Cerebellar nuclear complex (tissue), 1 donor: ENCODE data around the gene DUSP22.
"Not testable (repeated sequence)": the region's sequence is repeated elsewhere in the genome, so short reads cannot be mapped to it uniquely, and the experiment has no call there.

ENCODE experiments used
- DNase-seq, 2 experiments: peaks; one replicate each; lab custom pipeline; 2025; lab: John Stamatoyannopoulos, UW

The DUSP22 gene

GRCh38 chr6:365835-366234 is 73.5 kb downstream of the DUSP22 start:
- no peak for DNase-seq

- no peak for DNase-seq
Observed at GRCh38 chr6:366389-367297, 74.4 kb downstream of the DUSP22 start.

GRCh38 chr6:367298-367794 is 75.1 kb downstream of the DUSP22 start:
- no peak for DNase-seq

- DNase-seq: no peak
Observed at GRCh38 chr6:367891-368630, 75.8 kb downstream of the DUSP22 start.

- DNase-seq: no peak
Observed at GRCh38 chr6:369559-370431, 77.5 kb downstream of the DUSP22 start.

GRCh38 chr6:370555-370954 is 78.3 kb downstream of the DUSP22 start:
- no peak for DNase-seq

GRCh38 chr6:371851-372250 is 79.6 kb downstream of the DUSP22 start:
- DNase-seq: not testable (repeated sequence)

GRCh38 chr6:372336-372911 is 80.1 kb downstream of the DUSP22 start:
- no peak for DNase-seq

- no peak for DNase-seq
Observed at GRCh38 chr6:373031-373430, 80.7 kb downstream of the DUSP22 start.

- DNase-seq: no peak
Observed at GRCh38 chr6:373773-374724, 81.8 kb downstream of the DUSP22 start.

- no peak for DNase-seq
Observed at GRCh38 chr6:374956-375355, 82.7 kb downstream of the DUSP22 start.

- DNase-seq: no peak
Observed at GRCh38 chr6:376827-377640, 84.7 kb downstream of the DUSP22 start.

GRCh38 chr6:377641-378020 is 85.3 kb downstream of the DUSP22 start:
- DNase-seq: not testable (repeated sequence)

GRCh38 chr6:378090-378957 is 86.0 kb downstream of the DUSP22 start:
- no peak for DNase-seq

- DNase-seq: no peak
Observed at GRCh38 chr6:378958-379409, 86.7 kb downstream of the DUSP22 start.

- no peak for DNase-seq
Observed at GRCh38 chr6:379410-380181, 87.3 kb downstream of the DUSP22 start.
